NCI-H524 treated with DMSO at 0.1 percent for 48 hours (cell line): Measurements from ENCODE around the gene NTNG1.

ENCODE experiments used
- DNase-seq: peaks from one replicate; lab custom pipeline; 2025; lab: John Stamatoyannopoulos, UW

NTNG1 gene

GRCh38 chr1:107510347-107510746, 369.5 kb downstream of the NTNG1 start:
- no peak for DNase-seq

GRCh38 chr1:107512836-107513235, 372.0 kb downstream of the NTNG1 start:
- no peak for DNase-seq

- DNase-seq: no peak
These were observed 374.0 kb downstream of the NTNG1 start for GRCh38 chr1:107514841-107515240.

GRCh38 chr1:107515702-107516101, 374.9 kb downstream of the NTNG1 start:
- no peak for DNase-seq

GRCh38 chr1:107523061-107523460, 382.2 kb downstream of the NTNG1 start:
- DNase-seq: no peak

- DNase-seq: no peak
These were observed 382.9 kb downstream of the NTNG1 start for GRCh38 chr1:107523736-107524135.

GRCh38 chr1:107524301-107524700, 383.5 kb downstream of the NTNG1 start:
- DNase-seq: no peak

- DNase-seq: no peak
These were observed 384.3 kb downstream of the NTNG1 start for GRCh38 chr1:107525145-107525544.

GRCh38 chr1:107525961-107526360, 385.1 kb downstream of the NTNG1 start:
- DNase-seq: no peak

GRCh38 chr1:107526524-107527198, 385.8 kb downstream of the NTNG1 start:
- no peak for DNase-seq

- peak; percentile 46 for DNase-seq
These were observed 388.8 kb downstream of the NTNG1 start for GRCh38 chr1:107529511-107530149.

- DNase-seq: no peak
These were observed 389.7 kb downstream of the NTNG1 start for GRCh38 chr1:107530543-107530942.

- no peak for DNase-seq
These were observed 390.4 kb downstream of the NTNG1 start for GRCh38 chr1:107531065-107531908.

GRCh38 chr1:107532318-107532717, 391.5 kb downstream of the NTNG1 start:
- peak; percentile 83 for DNase-seq
